ENCODE results near the gene KLHL41.
"Not testable (repeated sequence)": the region's sequence is repeated elsewhere in the genome, so short reads cannot be mapped to it uniquely, and the experiment has no call there.

The KLHL41 gene

GRCh38 chr2:169509955-169510354, 453 bp downstream of the KLHL41 start:
- DNase-seq (ENCODE audit: low spot score), result no peak

- DNase-seq (ENCODE audit: low spot score), result no peak
Measured at GRCh38 chr2:169510496-169510895, 994 bp downstream of the KLHL41 start.

- no peak for DNase-seq (ENCODE audit: low spot score)
Measured at GRCh38 chr2:169511818-169512217, 2.3 kb downstream of the KLHL41 start.

GRCh38 chr2:169512525-169512924, 3.0 kb downstream of the KLHL41 start:
- no peak for DNase-seq (ENCODE audit: low spot score)

DNA sequence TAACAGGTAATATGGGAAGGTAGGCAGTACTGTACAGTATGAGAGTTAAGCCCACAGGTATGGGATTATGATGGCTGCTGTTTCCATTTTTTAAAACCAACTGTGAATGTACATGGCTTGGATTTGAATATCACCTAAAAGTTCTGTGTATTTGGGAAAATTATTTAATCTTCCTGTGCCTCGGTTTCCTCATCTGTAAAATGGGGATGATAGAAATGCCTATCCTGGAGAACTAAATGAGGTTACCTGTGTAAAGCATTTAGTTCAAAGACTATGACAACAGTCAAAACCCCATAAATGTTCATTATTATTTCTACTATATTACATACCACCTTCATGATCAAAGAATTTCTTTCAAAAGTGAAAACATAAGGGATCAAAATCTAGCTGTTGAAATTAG, 3.6 kb downstream of the KLHL41 start:
- no peak for DNase-seq (ENCODE audit: low spot score)

GRCh38 chr2:169513926-169514325, 4.4 kb downstream of the KLHL41 start:
- DNase-seq (ENCODE audit: low spot score), result no peak

DNA sequence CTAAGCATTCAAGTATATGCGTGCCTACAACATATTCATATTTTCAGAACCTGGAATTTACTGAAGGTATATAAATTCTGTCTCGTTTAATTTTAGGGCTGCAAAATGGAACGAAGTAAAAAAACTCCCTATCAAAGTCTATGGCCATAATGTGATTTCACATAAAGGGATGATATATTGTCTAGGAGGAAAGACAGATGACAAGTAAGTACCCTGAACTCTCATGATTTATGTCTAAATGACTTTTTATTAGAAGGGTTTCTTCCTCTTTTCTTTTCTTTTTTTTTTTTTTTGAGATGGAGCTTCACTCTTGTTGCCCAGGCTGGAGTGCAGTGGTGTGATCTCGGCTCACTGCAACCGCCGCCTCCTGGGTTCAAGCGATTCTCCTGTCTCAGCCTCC, 5.3 kb downstream of the KLHL41 start:
- DNase-seq (ENCODE audit: low spot score), result not testable (repeated sequence)

DNA sequence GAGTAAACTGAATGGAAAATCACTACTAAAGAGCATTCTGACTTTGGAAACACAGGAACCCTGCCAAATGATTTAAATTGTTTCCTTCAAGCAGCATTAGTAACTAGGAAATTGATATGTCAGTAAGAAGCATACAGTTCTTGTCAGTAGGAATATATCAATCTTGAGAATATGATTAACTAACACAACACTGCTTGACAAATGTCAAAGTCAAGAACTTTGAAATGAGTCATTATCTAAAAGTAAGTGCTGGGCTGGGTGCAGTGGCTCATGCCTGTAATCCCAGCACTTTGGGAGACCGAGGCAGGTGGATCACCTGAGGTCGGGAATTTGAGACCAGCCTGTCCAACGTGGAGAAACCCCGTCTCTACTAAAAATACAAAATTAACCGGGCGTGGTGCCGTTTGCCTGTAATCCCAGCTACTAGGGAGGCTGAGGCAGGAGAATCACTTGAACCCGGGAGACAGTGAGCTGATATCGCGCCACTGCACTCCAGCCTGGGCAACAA, 7.0 kb downstream of the KLHL41 start:
- DNase-seq (ENCODE audit: low spot score), result not testable (repeated sequence)

DNA sequence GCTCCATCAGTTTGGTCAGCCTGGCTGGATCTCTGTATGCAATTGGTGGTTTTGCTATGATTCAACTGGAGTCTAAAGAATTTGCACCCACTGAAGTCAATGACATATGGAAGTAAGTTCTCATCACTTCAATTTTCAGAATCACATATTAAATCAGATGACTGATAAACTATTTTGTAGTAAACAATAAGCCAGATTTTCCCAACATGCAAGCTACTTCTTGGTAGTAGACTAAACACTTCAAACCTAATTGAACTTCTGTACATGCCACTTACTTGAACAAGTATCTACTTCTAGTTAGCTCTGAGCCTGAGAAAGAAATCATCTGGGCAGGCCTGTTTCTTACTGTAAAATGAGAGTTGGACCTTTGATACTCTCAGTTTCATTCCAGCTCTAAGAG, 11.4 kb downstream of the KLHL41 start:
- DNase-seq (ENCODE audit: low spot score), result no peak

- no peak for DNase-seq (ENCODE audit: low spot score)
Measured at GRCh38 chr2:169523681-169524080, 14.2 kb downstream of the KLHL41 start.

GRCh38 chr2:169525434-169525833, 15.9 kb downstream of the KLHL41 start:
- DNase-seq (ENCODE audit: low spot score), result no peak

- DNase-seq (ENCODE audit: low spot score), result no peak
Measured at GRCh38 chr2:169526451-169526850, 16.9 kb downstream of the KLHL41 start.

GRCh38 chr2:169528271-169528701, 18.8 kb downstream of the KLHL41 start:
- DNase-seq (ENCODE audit: low spot score), result peak; percentile 58

DNA sequence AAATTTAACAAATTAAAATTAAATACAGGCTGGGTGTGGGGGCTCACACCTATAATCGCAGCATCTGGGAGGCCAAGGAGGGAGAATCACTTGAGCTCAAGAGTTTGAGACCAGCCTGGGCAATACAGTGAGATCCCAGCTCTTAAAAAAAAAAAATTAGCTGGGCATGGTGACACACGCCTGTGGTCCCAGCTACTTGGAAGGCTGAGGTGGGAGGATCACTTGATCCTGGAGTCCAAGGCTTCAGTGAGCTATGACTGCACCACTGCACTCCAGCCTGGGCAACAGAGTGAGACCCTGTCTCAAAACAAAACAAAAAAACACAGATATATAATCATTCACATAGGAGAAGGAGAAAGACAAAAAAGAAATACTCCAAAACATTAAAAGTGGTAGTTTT, 30.0 kb downstream of the KLHL41 start:
- not testable (repeated sequence) for DNase-seq (ENCODE audit: low spot score)

DNA sequence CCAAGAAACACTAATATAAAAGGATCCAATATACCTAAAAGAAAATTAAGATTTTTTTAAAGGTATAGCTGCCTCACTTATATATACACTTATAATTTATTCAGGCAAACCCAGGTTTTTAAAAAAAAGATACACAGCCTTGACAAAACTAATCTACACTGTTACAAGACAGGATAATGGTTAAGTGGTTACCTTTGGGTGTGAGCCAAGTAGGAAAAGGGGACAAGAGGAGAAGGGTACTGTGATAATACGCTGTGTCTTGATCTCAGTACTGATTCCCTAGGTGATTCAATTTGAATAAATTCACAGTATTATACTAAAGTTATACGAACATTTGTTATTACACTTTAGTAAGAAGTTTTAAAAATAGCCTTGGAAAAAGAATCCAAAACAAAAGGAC, 30.6 kb downstream of the KLHL41 start:
- no peak for DNase-seq (ENCODE audit: low spot score)

DNA sequence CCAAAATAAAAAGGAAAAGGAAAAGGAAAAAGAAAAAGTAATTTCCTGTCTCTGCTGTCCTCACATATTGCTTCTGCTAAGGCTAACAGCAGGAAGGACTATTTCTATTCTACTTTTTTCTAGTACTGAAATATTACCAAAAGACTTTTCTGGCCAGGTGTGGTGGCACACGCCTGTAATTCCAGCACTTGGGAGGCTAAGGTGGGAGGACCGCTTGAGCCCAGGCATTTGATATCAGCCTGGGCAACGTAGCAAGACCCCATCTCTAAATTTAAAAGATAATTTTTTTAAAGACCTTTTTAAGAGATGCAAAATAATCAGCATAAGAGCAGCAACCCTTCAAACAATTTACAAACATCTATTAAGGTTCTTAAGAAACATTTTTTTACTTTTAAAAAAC, 32.9 kb downstream of the KLHL41 start:
- no peak for DNase-seq (ENCODE audit: low spot score)

GRCh38 chr2:169546756-169547155, 37.3 kb downstream of the KLHL41 start:
- no peak for DNase-seq (ENCODE audit: low spot score)

DNA sequence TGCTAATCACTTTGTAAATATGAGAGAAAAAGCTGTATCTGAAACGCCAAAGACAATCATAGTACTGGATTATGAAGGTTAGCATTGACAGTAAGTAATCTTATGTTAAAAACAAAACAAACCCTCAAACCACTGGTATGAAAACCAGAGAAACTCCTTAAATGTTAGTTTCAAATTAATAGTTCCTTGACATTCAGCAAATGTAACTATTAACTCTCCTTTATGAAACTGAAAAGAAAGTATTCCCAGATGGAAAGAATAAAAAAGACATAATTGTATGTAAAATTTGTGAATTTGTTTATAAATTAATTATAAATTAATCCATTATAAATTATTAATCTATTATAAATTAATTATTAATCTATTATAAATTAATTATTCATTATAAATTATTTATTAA, 51.9 kb downstream of the KLHL41 start:
- DNase-seq (ENCODE audit: low spot score), result no peak

DNA sequence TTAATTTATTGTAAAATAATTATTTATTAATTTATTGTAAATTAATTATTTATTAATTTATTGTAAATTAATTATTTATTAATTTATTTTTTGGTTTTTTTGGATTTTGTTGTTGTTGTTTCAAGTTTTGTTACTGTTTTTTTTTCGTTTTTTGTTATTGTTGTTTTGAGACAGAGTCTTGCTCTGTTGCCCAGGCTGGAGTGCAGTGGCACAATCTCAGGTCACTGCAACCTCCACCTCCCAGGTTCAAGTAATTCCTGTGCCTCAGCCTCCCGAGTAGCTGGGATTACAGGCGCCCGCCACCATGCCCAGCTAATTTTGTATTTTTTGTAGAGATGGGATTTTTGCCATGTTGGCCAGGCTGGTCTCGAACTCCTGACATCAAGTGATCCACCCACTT, 52.6 kb downstream of the KLHL41 start:
- not testable (repeated sequence) for DNase-seq (ENCODE audit: low spot score)

- no peak for DNase-seq (ENCODE audit: low spot score)
Measured at GRCh38 chr2:169562519-169562918, 53.0 kb downstream of the KLHL41 start.

- no peak for DNase-seq (ENCODE audit: low spot score)
Measured at GRCh38 chr2:169565686-169566085, 56.2 kb downstream of the KLHL41 start.

GRCh38 chr2:169569948-169570347, 60.4 kb downstream of the KLHL41 start:
- no peak for DNase-seq (ENCODE audit: low spot score)

DNA sequence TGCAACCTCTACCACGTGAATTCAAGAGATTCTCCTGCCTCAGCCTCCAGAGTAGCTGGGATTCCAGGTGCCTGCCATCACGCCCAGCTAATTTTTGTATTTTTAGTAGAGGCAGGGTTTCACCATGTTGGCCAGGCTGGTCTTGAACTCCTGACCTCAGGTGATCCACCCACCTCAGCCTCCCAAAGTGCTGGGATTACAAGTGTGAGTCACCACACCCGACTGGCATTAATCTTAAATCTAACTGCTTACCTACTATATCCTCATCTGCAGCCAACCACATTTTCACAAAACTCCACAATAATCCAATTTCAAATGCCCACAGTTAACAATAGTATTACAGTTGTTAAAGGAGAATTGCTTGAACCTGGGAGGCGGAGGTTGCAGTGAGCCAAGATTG, 61.2 kb downstream of the KLHL41 start:
- not testable (repeated sequence) for DNase-seq (ENCODE audit: low spot score)

DNA sequence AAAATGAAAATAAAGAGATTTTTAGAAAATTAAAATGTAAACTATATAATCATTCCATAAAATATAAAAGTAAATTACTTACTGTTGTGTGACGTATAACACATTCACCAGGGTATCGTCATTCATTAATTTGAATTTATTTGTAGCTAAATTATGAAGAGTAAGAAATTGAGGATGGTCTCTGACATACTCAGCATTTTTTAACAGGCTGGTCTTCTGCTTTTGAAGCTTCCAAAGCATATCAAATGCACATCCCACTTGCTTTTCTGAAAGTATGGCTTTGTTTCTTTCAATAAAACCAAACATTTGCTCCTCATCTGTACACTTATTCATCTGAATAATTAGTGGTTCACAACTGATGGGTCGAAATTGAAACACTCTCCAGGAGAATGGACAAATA, 62.1 kb downstream of the KLHL41 start:
- DNase-seq (ENCODE audit: low spot score), result no peak

- no peak for DNase-seq (ENCODE audit: low spot score)
Measured at GRCh38 chr2:169572189-169572588, 62.7 kb downstream of the KLHL41 start.

Data from AG08396 (cell line).